ENCODE measurements around the gene DDX5.
A peak's percentile ranks its signal among the peaks of the same experiment; 100 is the strongest.

Gene DDX5

GRCh38 chr17:64506201-64506575 is at the start of gene DDX5:
DDX5 (minus strand) TSS chr17:64506289; CDS start chr17:64506119, 170 bp downstream.
- peak; percentile 96 for DNase-seq

- no peak for DNase-seq
Observed at GRCh38 chr17:64555281-64555680, 49.2 kb upstream of the DDX5 start.

DNA sequence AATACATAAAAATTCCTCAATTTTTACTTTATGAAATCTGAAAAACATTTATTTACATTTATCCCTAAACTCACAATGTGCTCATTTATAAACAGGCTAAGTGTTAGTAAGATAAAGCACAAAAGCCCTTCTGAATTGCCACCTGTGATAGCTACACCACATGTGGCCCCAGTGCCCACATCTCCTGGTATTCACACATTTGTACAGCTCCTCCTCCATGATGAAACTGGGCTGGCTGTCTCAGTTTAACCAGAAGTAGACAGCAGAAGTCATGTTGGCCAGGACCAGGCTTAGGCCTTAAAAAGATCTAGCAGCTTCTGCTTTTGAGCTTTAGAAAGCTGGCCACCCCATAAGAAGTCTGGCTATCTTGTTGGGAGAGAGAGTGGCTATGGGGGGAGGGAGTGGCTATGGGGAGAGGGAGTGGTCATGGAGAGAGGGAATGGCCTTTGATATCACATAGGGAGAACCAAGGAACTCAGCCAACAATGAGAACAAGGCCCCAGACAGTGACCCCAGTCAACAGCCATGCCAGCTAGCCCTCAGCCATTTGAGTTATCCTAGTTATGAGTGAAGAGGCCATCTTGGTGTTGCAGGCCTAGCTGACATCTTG is 48.0 kb upstream of the DDX5 start:
- no peak for DNase-seq

GRCh38 chr17:64551461-64551860 is 45.4 kb upstream of the DDX5 start:
- no peak for DNase-seq

DNA sequence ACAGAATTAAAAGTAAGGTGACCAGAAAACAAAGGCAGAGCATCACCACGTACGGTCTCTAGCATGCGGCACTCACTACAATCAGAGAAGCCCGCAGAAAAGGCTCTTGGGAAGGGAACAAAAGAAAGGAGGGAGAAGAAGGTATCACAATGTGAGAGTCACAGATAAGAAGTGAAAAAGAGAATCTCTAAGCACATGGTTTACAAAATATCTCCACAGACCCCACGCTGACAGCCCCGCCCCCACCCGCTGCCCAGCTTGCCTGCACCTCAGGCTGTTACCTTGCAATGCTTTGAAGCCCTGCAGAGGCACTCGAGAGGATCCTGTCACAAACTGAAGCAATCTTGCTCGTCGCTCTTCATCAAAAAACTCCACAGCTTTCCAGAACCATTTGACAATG is 41.2 kb upstream of the DDX5 start:
- no peak for DNase-seq

DNA sequence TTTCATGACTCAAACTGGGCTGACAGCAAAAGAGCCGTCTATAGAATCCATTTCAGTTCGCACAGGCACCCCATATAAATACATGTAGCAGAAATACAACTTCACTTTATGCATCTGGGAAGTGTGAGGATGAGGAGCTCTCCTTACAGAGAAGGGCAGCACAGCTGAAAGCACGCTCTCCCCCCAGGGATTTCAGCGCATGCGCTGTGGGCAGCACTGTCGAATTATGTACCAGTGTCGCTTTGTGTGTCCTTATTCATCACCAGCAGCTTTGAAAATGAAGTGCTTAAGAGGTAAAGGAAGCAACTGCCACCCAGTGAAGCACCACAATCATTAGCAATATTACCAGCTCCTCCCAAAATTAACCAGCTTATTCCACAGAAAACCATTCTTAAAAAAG is 40.6 kb upstream of the DDX5 start:
- no peak for DNase-seq

GRCh38 chr17:64544742-64545141 is 38.7 kb upstream of the DDX5 start:
- no peak for DNase-seq

DNA sequence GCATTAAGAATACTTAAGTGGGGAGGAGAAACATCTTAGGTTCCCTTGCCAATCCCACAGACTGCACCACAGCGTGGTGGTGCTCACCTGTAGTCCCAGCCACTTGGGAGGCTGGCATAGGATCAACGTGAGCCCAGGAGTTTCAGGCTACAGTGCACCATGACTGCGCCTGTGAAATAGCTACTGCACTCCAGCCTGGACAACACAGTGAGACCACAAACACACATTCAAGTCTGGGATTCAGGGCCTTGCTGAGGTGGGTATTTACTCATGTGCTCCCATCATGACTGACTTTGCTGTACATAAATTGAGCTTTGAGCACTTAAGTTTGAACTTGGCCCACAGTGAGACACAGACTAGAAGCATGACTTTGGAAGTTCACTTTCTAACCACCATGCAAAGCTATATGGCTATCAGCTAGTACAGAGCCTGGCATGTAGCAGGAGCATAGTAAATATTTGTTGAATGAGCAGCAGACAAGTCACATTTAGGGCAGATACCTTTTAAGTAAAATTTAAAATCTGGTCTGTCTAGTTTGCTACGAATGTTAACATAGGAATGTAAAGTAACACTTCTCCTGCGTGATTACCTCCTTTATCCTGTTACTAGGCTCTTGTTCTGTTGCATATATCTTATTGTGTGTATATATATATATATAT is 34.2 kb upstream of the DDX5 start:
- DNase-seq: no peak

GRCh38 chr17:64538508-64539130 is 32.5 kb upstream of the DDX5 start:
- DNase-seq: no peak

GRCh38 chr17:64537488-64537887 is 31.4 kb upstream of the DDX5 start:
- DNase-seq: no peak

DNA sequence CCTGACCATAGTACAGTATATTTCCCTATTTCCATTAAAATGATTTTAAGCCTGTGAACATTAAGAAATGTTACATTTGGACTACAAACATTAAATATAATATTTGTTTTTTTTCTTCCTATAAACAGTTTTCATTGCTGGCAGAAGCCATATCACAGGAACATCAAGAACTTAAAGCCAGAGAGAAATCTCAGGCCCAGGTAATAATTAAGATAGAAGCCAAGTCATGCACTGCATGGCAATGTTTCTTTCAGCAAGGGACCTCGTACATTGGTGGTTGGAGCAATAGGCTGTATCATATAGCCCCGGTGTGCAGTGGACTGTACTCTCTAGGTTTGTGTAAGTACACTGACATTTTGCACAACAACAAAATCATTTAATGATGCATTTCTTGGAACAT is 30.8 kb upstream of the DDX5 start:
- DNase-seq: no peak

- no peak for DNase-seq
Observed at GRCh38 chr17:64535357-64535756, 29.3 kb upstream of the DDX5 start.

- no peak for DNase-seq
Observed at GRCh38 chr17:64534187-64534586, 28.1 kb upstream of the DDX5 start.

DNA sequence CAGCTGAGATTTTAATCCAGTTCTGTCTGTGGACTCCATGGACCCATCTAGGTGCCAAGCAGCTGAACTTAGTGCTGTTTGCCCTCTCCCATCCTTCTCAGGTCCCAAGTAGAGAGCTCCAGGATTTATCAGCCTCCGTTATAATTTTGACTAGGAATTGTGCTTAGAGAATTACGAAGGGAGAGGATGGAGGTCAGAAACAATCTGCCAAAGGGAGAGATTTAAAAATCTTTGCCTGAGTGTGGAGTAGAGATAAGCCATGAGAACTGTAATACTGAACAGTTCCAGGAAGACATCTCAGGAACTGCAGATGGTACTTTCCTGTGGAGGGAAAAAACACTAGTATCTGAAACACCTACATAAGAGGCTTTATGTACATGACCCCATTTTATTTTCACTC is 27.7 kb upstream of the DDX5 start:
- DNase-seq: no peak

DNA sequence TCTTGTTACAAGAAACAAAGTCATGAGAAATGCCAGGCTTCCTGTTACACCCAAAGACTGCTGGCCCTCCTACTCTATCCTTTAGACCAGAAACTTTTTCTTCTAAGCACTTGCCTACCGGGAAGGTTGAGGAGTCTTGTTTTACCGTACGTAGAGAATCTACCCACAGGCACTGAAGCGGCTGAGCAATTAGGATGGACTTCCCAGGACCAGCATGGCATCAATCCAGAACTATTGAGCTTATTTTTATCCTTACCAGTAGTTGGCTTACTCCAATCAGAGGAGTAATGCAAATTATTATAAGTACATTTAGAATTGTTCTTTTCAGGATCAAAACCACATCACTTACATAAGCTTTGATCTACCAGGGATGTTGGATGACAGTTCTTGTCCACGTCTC is 26.3 kb upstream of the DDX5 start:
- no peak for DNase-seq

- DNase-seq: no peak
Observed at GRCh38 chr17:64531955-64532371, 25.9 kb upstream of the DDX5 start.

GRCh38 chr17:64529221-64529620 is 23.1 kb upstream of the DDX5 start:
- DNase-seq: no peak

DNA sequence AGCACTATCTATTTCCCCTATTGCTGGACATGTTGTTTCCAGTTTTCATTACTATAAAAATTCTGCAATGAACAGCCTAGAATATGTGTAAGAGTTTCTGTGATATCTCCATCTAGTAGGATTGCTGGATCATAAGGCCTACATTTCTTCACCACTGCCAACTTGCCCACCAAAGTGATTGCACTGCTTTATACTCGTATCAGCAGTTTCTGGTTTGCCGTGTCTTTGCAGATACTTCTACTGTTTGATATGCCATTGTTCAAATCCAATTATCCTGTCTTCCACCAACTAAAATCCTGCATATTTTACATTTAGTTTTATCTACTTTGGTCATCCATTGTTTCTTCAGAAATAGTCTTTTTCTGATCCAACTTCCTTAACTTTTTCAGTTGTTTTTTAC is 21.8 kb upstream of the DDX5 start:
- no peak for DNase-seq

DNA sequence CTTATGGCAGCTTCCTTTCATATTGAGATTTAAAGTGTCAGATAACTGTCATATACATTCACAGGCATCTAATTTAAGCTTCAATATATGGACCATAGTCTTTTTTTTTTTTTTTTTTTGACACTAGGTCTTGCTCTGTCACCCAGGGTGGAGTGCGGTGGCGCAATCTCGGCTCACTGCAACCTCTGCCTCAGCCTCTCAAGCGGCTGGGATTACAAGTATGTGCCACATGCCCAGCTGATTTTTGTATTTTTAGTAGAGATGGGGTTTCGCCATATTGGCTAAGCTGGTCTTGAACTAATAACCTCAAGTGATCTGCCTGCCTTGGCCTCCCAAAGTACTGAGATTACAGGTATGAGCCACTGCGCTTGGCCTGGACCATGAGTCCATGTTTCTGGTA is 14.3 kb upstream of the DDX5 start:
- no peak for DNase-seq

GRCh38 chr17:64519601-64520000 is 13.5 kb upstream of the DDX5 start:
- DNase-seq: no peak

- no peak for DNase-seq
Observed at GRCh38 chr17:64515829-64516228, 9.7 kb upstream of the DDX5 start.

DNA sequence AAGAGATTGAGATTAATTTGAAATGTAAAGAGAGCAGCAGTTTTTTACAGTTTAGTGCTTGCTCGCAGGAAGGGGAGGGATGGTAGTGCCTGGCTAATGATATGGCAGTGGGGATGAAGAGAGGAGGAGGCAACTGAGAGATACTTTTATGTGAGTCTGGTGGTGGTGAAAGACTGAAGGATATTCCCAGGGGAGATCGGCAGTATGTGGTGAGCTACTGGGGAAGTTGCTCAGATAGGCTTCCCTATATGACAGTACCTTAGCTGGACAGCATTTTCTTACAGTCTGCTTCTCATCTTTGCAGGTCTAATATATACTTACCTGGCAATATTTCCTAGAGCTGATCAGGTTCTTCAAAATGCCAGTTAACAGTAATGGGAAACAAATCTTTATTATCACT is 9.3 kb upstream of the DDX5 start:
- DNase-seq: no peak

- no peak for DNase-seq
Observed at GRCh38 chr17:64509179-64509578, 3.1 kb upstream of the DDX5 start.

DNA sequence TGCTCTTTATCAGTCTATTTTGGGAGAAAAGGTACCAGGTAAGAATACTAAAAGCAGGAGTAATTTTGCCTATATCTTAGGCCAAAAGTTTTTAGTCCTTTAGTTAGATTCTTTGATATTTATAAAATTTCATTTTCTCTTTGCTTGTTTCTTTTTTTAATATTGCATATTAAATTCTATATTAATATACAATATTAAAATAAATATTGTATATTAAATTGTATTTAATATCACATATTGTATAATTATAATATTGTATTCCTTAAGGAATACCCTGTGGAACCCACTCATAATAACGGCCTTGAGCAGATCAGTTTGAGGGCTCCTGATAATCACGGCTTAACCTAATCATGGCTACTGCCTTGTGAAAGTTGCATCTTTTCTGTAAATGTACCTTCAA is 2.6 kb upstream of the DDX5 start:
- no peak for DNase-seq

- DNase-seq: no peak
Observed at GRCh38 chr17:64507413-64507782, 1.3 kb upstream of the DDX5 start.

Measured in activated effector memory CD4-positive, alpha-beta T cell treated with Interleukin-2 at 50 U/mL for 16 hours (primary cell).